Endothelial cell (in vitro differentiated cells): ENCODE results near the gene SELENON. TPM values are rescaled to one million over a fixed set of nuclear protein-coding genes. Genes with fewer than 3 reads are reported as not detected.

Experiments used
- DNase-seq: peaks from one replicate; pipeline ENCODE4 v3.0.0; 2021; ENCODE audit warnings: low spot score
- H3K27ac Mint-ChIP-seq: one replicate; pipeline ENCODE4 v1.8.0; 2021; ENCODE audit warnings: mixed read lengths, inconsistent platforms; ENCODE audit not compliant: unreplicated experiment
- H3K27me3 Mint-ChIP-seq: one replicate; pipeline ENCODE4 v1.8.0; 2021; ENCODE audit warnings: mild to moderate bottlenecking, moderate library complexity, mixed read lengths, inconsistent platforms; ENCODE audit not compliant: unreplicated experiment
- H3K36me3 Mint-ChIP-seq: one replicate; pipeline ENCODE4 v1.8.0; 2021; ENCODE audit warnings: mild to moderate bottlenecking, low read depth, mixed read lengths, inconsistent platforms; ENCODE audit not compliant: unreplicated experiment
- H3K4me1 Mint-ChIP-seq: one replicate; pipeline ENCODE4 v1.8.0; 2021; ENCODE audit warnings: mild to moderate bottlenecking, mixed read lengths, inconsistent platforms; ENCODE audit not compliant: unreplicated experiment
- H3K4me3 Mint-ChIP-seq: one replicate; pipeline ENCODE4 v1.8.0; 2021; ENCODE audit warnings: mild to moderate bottlenecking, mixed read lengths, inconsistent platforms; ENCODE audit not compliant: unreplicated experiment
- H3K9me3 Mint-ChIP-seq: one replicate; pipeline ENCODE4 v1.8.0; 2021; ENCODE audit warnings: mixed read lengths, inconsistent platforms; ENCODE audit not compliant: unreplicated experiment
- total RNA-seq: library from RNA; stranded (reverse); fragmentation: NEBNext Ultra II Directional; extraction: Animal tissue kit (Norgen Biotek cat#: 25700); gene quantifications from one replicate; pipeline ENCODE4 v1.2.1, GENCODE V29; 2021; ENCODE audit not compliant: unreplicated experiment
- TF ChIP-seq, protein P1 (sequence below): fragments of 200-600 bp; sonication (generic); IDR thresholded peaks from one replicate; pipeline ENCODE4 v1.5.0; 2021; ENCODE audit warnings: antibody characterized with exemption; ENCODE audit not compliant: unreplicated experiment

SELENON gene
- total RNA-seq, 1 donor from 2014 or later, result 284 TPM

GRCh38 chr1:25795946-25796810 lies 3.8 kb upstream of the SELENON start:
- Mint-ChIP-seq H3K27me3 (peaks cover 7% of the 10 kb centered on the region), H3K27ac (peak overlapping the region; percentile 58), H3K9me3 (no peaks in the 10 kb centered on the region), H3K4me3 (no peak overlapping the region), H3K4me1 (peaks cover 37% of the 10 kb centered on the region), H3K36me3 (peaks cover 11% of the 10 kb centered on the region)
- TF ChIP-seq, protein P1, sequence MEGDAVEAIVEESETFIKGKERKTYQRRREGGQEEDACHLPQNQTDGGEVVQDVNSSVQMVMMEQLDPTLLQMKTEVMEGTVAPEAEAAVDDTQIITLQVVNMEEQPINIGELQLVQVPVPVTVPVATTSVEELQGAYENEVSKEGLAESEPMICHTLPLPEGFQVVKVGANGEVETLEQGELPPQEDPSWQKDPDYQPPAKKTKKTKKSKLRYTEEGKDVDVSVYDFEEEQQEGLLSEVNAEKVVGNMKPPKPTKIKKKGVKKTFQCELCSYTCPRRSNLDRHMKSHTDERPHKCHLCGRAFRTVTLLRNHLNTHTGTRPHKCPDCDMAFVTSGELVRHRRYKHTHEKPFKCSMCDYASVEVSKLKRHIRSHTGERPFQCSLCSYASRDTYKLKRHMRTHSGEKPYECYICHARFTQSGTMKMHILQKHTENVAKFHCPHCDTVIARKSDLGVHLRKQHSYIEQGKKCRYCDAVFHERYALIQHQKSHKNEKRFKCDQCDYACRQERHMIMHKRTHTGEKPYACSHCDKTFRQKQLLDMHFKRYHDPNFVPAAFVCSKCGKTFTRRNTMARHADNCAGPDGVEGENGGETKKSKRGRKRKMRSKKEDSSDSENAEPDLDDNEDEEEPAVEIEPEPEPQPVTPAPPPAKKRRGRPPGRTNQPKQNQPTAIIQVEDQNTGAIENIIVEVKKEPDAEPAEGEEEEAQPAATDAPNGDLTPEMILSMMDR, result no peak
- DNase-seq, result no peak

- Mint-ChIP-seq H3K36me3 (peaks cover 11% of the 10 kb centered on the region), H3K4me3 (peak overlapping the region; percentile 49), H3K4me1 (peaks cover 38% of the 10 kb centered on the region), H3K27me3 (peaks cover 7% of the 10 kb centered on the region), H3K9me3 (no peaks in the 10 kb centered on the region), H3K27ac (peak overlapping the region; percentile 58)
- peak; percentile 93 for DNase-seq
- TF ChIP-seq, protein P1, result peak; percentile 76
These were observed 3.1 kb upstream of the SELENON start for GRCh38 chr1:25796811-25797458.

DNA sequence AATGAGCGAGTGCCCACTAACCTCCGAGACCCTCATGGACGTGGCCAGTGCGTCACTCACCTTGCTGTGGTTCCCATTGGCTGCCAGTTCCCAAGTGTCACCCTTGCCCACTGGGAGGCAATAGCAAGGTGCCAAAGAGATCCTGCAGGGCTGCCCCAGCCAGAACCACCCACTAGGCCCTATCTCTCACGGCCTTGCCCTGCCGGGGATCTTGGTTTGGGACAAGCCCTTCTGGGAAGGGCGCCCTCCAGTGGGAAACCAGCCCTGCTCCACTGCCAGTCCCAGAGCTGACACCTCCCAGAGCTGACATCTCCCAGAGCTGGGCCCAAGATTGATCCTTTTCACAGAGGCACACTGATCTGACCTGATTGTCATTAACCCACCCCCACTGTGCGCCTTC lies 2.1 kb upstream of the SELENON start:
- H3K4me1 Mint-ChIP-seq, result peaks cover 46% of the 10 kb centered on the region
- no peaks in the 10 kb centered on the region for H3K9me3 Mint-ChIP-seq
- DNase-seq, result peak; percentile 68
- peaks cover 11% of the 10 kb centered on the region for H3K36me3 Mint-ChIP-seq
- peak overlapping the region; percentile 65 for H3K4me3 Mint-ChIP-seq
- peaks cover 7% of the 10 kb centered on the region for H3K27me3 Mint-ChIP-seq
- TF ChIP-seq, protein P1, result peak; percentile 43
- peak overlapping the region; percentile 36 for H3K27ac Mint-ChIP-seq

GRCh38 chr1:25798666-25799351 lies 1.2 kb upstream of the SELENON start:
- TF ChIP-seq, protein P1, result no peak
- peak overlapping the region; percentile 86 for H3K4me3 Mint-ChIP-seq
- H3K27me3 Mint-ChIP-seq, result peaks cover 7% of the 10 kb centered on the region
- H3K9me3 Mint-ChIP-seq, result no peaks in the 10 kb centered on the region
- DNase-seq, result no peak
- H3K36me3 Mint-ChIP-seq, result peaks cover 11% of the 10 kb centered on the region
- H3K27ac Mint-ChIP-seq, result no peak overlapping the region
- H3K4me1 Mint-ChIP-seq, result peaks cover 48% of the 10 kb centered on the region
